ENCODE measurements around the gene PDIA2.

Gene PDIA2

DNA sequence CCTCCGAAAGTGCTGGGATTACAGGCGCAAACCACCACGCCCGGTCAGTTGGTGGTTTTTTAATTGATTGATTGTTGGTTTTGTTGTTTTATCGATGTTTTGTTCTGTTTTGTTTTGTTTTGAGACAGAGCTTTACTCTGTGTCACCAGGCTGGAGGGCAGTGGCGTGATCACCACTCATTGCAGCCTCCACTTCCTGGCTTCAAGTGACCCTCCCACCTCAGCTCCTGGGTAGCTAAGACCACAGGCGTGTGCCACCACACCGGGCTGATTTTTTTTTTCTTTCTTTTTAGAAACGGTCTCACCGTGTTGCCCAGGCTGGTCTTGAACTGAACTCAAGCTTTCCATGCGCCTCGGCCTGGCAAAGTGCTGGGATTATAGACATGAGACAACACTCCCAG, 35.9 kb upstream of the PDIA2 start:
- TF ChIP-seq, protein P1, sequence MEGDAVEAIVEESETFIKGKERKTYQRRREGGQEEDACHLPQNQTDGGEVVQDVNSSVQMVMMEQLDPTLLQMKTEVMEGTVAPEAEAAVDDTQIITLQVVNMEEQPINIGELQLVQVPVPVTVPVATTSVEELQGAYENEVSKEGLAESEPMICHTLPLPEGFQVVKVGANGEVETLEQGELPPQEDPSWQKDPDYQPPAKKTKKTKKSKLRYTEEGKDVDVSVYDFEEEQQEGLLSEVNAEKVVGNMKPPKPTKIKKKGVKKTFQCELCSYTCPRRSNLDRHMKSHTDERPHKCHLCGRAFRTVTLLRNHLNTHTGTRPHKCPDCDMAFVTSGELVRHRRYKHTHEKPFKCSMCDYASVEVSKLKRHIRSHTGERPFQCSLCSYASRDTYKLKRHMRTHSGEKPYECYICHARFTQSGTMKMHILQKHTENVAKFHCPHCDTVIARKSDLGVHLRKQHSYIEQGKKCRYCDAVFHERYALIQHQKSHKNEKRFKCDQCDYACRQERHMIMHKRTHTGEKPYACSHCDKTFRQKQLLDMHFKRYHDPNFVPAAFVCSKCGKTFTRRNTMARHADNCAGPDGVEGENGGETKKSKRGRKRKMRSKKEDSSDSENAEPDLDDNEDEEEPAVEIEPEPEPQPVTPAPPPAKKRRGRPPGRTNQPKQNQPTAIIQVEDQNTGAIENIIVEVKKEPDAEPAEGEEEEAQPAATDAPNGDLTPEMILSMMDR (IDR thresholded peaks at IDR 0.05), result no peak

DNA sequence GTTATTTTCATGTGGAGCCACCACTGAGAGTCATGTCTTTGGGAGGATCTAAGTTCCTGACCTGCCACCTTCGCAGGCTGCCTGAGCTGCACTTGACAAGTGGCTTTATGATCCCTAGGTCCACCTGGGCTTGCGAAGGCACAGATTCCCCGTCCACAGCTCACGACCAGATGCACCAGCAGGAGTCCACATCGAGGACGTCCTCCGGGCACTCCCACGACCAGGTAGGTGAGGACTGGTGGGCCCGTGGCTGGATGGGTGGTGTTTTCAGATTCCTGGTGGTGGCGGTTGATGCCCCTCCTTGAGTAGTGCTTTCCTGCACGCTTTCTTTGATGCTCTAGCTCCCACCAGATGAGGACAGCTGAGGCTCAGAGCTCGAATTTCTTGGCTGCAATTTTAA, 33.5 kb upstream of the PDIA2 start:
- TF ChIP-seq, protein P1 (IDR thresholded peaks at IDR 0.05), result no peak

DNA sequence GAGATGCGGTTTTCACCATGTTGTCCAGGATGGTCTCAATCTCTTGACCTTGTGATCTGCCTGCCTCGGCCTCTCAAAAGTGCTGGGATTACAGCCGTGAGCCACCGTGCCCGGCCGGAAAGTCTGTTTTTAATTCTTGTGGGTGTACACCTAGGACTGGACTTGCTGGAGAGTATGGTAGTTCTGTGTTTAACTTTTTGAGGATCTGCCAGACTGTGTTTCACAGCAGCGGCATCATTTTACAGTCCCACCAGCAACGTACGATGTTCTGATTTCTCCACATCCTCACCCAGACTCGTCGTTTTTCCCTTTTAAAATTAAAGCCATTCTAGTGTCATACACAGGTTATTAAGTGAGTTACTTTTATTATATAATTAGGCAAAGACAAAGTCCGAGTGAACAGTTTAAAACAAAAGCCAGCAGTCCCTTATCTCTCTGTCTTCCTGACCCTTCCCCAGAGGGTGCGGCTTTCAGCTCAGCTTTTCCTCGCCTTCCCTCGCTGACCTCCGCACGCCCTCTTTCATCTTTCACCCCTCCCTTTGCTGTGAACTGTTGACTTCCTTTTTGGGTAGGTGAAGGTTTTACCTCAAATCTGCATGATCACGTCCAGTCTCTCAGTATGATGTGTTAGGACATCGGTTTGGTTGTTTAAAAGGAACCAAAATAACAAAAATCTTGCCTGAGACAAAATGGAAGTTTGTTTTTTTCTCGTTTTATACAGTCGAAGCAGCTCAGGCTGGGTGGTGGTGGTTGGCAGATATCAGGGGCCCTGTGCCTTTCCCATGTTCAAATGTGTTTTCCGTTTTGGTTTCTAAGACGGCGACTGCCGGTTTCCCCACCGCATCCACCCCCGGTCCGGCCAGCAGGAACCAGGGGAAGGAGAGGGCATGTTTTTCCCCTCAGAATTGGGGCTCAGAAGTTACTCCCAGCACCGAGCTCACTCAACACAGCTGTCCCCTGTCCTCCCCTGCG, 30.3 kb upstream of the PDIA2 start:
- TF ChIP-seq, protein P1 (IDR thresholded peaks at IDR 0.05), result no peak

DNA sequence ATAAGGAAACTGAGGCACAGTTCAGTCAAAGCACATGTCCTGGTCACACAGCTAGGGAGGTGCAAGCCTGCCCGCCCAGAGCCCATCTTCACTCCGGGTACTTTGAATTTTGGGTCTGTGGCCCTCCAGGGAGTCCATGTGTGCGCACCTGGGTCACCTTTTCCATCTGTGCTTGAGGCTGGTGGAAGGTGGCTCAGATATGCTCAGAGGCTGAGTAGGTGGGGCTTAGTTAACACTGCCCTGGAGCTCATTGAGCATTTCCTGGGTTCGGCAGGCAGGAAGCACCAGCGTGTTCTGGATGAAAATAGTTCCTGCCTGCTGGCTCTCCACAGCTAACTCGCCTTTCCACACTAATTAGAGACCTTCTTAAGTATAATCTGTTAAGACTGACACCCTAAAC, 29.1 kb upstream of the PDIA2 start:
- TF ChIP-seq, protein P1 (IDR thresholded peaks at IDR 0.05), result no peak

DNA sequence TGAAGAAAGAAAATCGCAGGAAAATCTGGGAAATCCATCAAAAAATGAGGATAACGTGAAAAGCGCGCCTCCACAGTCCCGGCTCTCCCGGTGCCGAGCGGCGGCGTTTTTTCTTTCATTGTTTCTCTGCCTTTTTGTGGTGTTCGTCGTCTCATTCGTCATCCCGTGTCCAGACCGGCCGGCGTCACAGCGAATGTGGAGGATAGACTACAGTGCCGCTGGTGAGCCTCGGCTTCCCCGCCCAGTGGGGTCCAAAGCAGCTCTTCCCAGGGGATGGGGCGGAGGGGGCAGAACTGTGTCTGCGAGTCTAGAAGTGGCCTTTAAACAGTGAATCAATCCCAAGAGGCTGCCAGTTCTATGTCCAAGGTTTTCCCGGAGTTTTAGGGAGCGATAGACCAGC, 28.5 kb upstream of the PDIA2 start:
- TF ChIP-seq, protein P1 (IDR thresholded peaks at IDR 0.05), result no peak

DNA sequence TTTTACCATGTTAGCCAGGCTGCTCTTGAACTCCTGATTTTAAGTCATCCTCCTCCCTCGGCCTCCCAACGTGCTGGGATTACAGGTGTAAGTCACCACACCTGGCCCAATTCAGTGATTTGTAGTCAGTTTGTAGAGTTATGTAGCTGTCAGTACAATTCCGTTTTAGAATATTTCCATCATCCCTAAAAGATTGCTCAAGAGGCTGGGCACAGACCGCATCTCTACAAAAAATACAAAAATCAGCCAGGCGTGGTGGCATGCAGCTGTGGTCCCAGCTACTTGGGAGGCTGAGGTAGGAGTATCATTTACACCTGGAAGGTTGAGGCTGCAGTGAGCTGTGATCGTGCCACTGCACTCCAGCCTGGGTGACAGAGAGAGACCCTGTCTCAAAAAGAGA, 27.8 kb upstream of the PDIA2 start:
- TF ChIP-seq, protein P1 (IDR thresholded peaks at IDR 0.05), result no peak

DNA sequence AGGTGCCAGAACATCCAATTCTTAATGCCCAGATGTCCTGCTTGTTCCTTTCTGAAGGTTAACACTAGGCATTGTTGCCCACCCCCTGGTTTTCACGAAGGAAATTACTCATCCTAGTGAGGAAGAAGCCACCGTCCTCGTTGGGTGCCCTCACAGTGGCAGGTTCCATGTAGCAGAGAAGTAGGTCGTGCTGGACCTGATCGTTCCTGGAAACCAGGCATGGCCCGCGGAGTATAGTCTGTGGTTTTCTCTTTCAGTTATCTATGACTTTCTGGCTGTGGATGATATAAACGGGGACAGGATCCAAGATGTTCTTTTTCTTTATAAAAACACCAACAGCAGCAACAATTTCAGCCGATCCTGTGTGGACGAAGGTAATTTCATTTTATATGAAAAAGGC, 23.7 kb upstream of the PDIA2 start:
- TF ChIP-seq, protein P1 (IDR thresholded peaks at IDR 0.05), result no peak
